ENCODE measurements around the gene IGFALS. TPM values are rescaled to one million over a fixed set of nuclear protein-coding genes. Genes with fewer than 3 reads are reported as not detected.

The IGFALS gene
- total RNA-seq, 3 donors from 2014 or later: 0.32 to 0.44 (median 0.33) TPM

- H3K36me3 ChIP-seq: peaks cover under 1% of the 10 kb centered on the region
- intact Hi-C loops (cut with DNase I; ENCODE audit: low total_unique reads): no loop called here
- H3K4me3 ChIP-seq: peak overlapping the region; percentile 77 to 96 (median 94)
- peak overlapping the region; percentile 83 to 91 for H3K27ac ChIP-seq
- no peaks in the 10 kb centered on the region for H3K9me3 ChIP-seq
- H3K4me1 ChIP-seq: peaks cover 0 to 15% of the 10 kb centered on the region in 2 donors
- no peaks in the 10 kb centered on the region for H3K27me3 ChIP-seq
- TF ChIP-seq CTCF (IDR thresholded peaks at IDR 0.05) (peak; percentile 15 to 18 (median 16)), POLR2A (IDR thresholded peaks at IDR 0.05) (no peak)
- no peak for DNase-seq (ENCODE audit: low spot score in 2 of 2)
These were observed 11.6 kb downstream of the IGFALS start for GRCh38 chr16:1781758-1782407.

DNA sequence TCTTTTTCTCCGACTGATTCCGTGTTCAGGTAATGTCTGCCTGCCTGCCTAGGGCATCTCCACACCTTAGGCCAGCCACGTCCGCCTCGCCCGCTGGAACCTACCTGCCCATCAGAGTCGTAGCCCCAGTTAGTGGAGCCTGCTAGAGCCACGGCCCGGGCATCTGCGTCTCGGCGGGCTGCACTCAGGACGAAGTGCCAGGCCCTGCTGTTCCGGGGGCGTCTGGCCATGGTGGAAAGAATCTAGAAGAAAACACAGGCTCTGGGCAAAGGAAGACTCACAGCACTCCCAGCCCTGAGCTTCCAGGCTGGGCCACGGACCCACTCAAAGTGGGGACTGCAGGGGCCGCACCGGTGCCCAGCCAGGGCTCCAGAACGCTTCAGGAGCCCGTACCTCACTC, 12.3 kb downstream of the IGFALS start:
- H3K36me3 ChIP-seq: peaks cover 5% of the 10 kb centered on the region
- peaks cover 0 to 15% of the 10 kb centered on the region in 2 donors for H3K4me1 ChIP-seq
- no peaks in the 10 kb centered on the region for H3K27me3 ChIP-seq
- H3K4me3 ChIP-seq: peak overlapping the region; percentile 77 to 96 (median 94)
- no peaks in the 10 kb centered on the region for H3K9me3 ChIP-seq
- H3K27ac ChIP-seq: peak overlapping the region; percentile 83 to 91
- TF ChIP-seq POLR2AphosphoS5 (IDR thresholded peaks at IDR 0.05): no peak
- TF ChIP-seq POLR2A (IDR thresholded peaks at IDR 0.05): no peak
- no peak for TF ChIP-seq CTCF (IDR thresholded peaks at IDR 0.05)
- intact Hi-C loops (cut with DNase I; ENCODE audit: low total_unique reads): no loop called here
- DNase-seq (ENCODE audit: low spot score in 2 of 2): no peak

DNA sequence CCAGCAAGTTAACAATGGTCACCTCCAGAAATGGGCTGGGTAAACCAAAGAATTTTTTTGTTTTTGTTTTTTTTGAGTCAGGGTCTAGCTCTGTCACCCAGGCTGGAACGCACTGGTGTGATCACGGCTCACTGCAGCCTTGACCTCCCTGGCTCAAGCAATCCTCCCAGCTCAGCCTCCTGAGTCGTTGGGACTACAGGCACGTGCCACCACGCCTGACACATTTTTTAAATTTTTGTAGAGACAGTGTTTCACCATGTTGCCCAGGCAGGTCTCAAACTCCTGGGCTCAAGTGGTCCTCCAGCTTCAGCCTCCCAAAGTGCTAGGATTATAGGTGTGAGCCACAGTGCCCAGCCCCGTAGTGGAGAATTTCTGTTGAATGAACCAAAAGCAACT, 12.8 kb downstream of the IGFALS start:
- H3K4me3 ChIP-seq: peak overlapping the region in 1 of 3 donors; percentile 96
- H3K9me3 ChIP-seq: no peaks in the 10 kb centered on the region
- no peak for TF ChIP-seq POLR2AphosphoS5 (IDR thresholded peaks at IDR 0.05)
- TF ChIP-seq CTCF (IDR thresholded peaks at IDR 0.05): no peak
- TF ChIP-seq POLR2A (IDR thresholded peaks at IDR 0.05): no peak
- H3K36me3 ChIP-seq: peaks cover 5% of the 10 kb centered on the region
- DNase-seq (ENCODE audit: low spot score in 2 of 2): no peak
- H3K27me3 ChIP-seq: no peaks in the 10 kb centered on the region
- intact Hi-C loops (cut with DNase I; ENCODE audit: low total_unique reads): no loop called here
- no peak overlapping the region for H3K27ac ChIP-seq
- peaks cover 0 to 15% of the 10 kb centered on the region in 2 donors for H3K4me1 ChIP-seq

GRCh38 chr16:1779741-1780676, 13.5 kb downstream of the IGFALS start:
- DNase-seq (ENCODE audit: low spot score in 2 of 2): no peak
- Histone ChIP-seq H3K27me3 (no peaks in the 10 kb centered on the region), H3K27ac (no peak overlapping the region), H3K4me3 (no peak overlapping the region), H3K36me3 (peaks cover 5% of the 10 kb centered on the region), H3K4me1 (peaks cover 0 to 15% of the 10 kb centered on the region in 2 donors), H3K9me3 (no peaks in the 10 kb centered on the region)
- intact Hi-C loops (cut with DNase I; ENCODE audit: low total_unique reads): no loop called here
- no peak for TF ChIP-seq POLR2AphosphoS5 (IDR thresholded peaks at IDR 0.05)
- TF ChIP-seq CTCF (IDR thresholded peaks at IDR 0.05): no peak
- no peak for TF ChIP-seq POLR2A (IDR thresholded peaks at IDR 0.05)

- H3K4me3 ChIP-seq: no peak overlapping the region
- H3K4me1 ChIP-seq: peaks cover 4 to 21% of the 10 kb centered on the region in 2 donors
- H3K9me3 ChIP-seq: no peaks in the 10 kb centered on the region
- no peak for DNase-seq (ENCODE audit: low spot score in 2 of 2)
- no peak for TF ChIP-seq POLR2AphosphoS5 (IDR thresholded peaks at IDR 0.05)
- TF ChIP-seq POLR2A (IDR thresholded peaks at IDR 0.05): no peak
- no peak for TF ChIP-seq CTCF (IDR thresholded peaks at IDR 0.05)
- intact Hi-C loops (cut with DNase I; ENCODE audit: low total_unique reads): no loop called here
- H3K27me3 ChIP-seq: no peaks in the 10 kb centered on the region
- no peak overlapping the region for H3K27ac ChIP-seq
- H3K36me3 ChIP-seq: peaks cover 5% of the 10 kb centered on the region
These were observed 14.2 kb downstream of the IGFALS start for GRCh38 chr16:1779234-1779701.

Data from breast epithelium (tissue), 4 donors.